ENCODE measurements around the gene ELOVL6.

Gene ELOVL6

GRCh38 chr4:110201502-110201901, 3.1 kb upstream of the ELOVL6 start:
- no peak for TF ChIP-seq CTCF (conservative IDR thresholded peaks at IDR 0.05; ENCODE audit: low read depth, low read length)
- H2AFZ ChIP-seq (ENCODE audit: low read depth) = no peak overlapping the region

DNA sequence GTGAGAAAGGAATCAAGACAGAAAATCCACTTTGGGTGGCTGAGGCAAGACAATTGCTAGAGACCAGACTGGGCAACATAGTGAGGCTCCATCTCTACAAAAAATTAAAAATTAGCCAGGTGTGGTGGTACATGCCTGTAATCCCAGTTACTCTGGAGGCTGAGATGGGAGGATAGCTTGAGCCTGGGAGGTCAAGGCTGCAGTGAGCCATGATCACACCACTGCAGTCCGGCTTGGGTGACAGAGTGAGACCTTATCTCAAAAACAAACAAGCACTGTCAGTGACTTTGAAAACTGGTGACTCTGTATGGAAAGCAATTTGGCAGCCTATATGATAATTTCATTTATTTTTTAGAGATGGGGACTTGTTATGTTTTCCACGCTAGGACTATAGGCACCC, 2.3 kb upstream of the ELOVL6 start:
- Histone ChIP-seq H3K27me3 (ENCODE audit: insufficient read depth, low read depth) (no peaks in the 10 kb centered on the region), H3K9ac (no peak overlapping the region), H2AFZ (ENCODE audit: low read depth) (no peak overlapping the region), H3K79me2 (ENCODE audit: insufficient read depth, low read depth) (no peaks in the 10 kb centered on the region), H3K36me3 (ENCODE audit: insufficient read depth) (no peaks in the 10 kb centered on the region), H3K27ac (no peak overlapping the region), H3K4me3 (IDR thresholded peaks at IDR 0.05; ENCODE audit: insufficient read depth, low read depth, low read length) (no peak overlapping the region), H3K4me2 (no peak overlapping the region), H4K20me1 (ENCODE audit: insufficient read depth) (no peaks in the 10 kb centered on the region), H3K4me1 (ENCODE audit: low read depth, poor library complexity, severe bottlenecking) (peaks cover 11% of the 10 kb centered on the region)
- TF ChIP-seq CTCF (conservative IDR thresholded peaks at IDR 0.05; ENCODE audit: low read depth, low read length) = no peak

More at GRCh38 chr4:110201502-110201901, 3.1 kb upstream of the ELOVL6 start:
- Histone ChIP-seq H3K9ac (no peak overlapping the region), H4K20me1 (ENCODE audit: insufficient read depth) (no peaks in the 10 kb centered on the region), H3K27me3 (ENCODE audit: insufficient read depth, low read depth) (no peaks in the 10 kb centered on the region), H3K4me2 (no peak overlapping the region), H3K4me3 (IDR thresholded peaks at IDR 0.05; ENCODE audit: insufficient read depth, low read depth, low read length) (no peak overlapping the region), H3K79me2 (ENCODE audit: insufficient read depth, low read depth) (no peaks in the 10 kb centered on the region), H3K36me3 (ENCODE audit: insufficient read depth) (no peaks in the 10 kb centered on the region), H3K4me1 (ENCODE audit: low read depth, poor library complexity, severe bottlenecking) (peaks cover 8% of the 10 kb centered on the region), H3K27ac (no peak overlapping the region)

GRCh38 chr4:110198049-110198434, 373 bp downstream of the ELOVL6 start:
- Histone ChIP-seq H3K4me2 (peak overlapping the region; percentile 96), H3K27ac (peak overlapping the region; percentile 86), H3K9ac (peak overlapping the region; percentile 86), H4K20me1 (ENCODE audit: insufficient read depth) (no peaks in the 10 kb centered on the region), H2AFZ (ENCODE audit: low read depth) (peak overlapping the region; percentile 90), H3K79me2 (ENCODE audit: insufficient read depth, low read depth) (peaks cover 9% of the 10 kb centered on the region; the same call in 1 of the 2 replicates), H3K27me3 (ENCODE audit: insufficient read depth, low read depth) (no peaks in the 10 kb centered on the region), H3K4me3 (IDR thresholded peaks at IDR 0.05; ENCODE audit: insufficient read depth, low read depth, low read length) (peak overlapping the region; percentile 27), H3K4me1 (ENCODE audit: low read depth, poor library complexity, severe bottlenecking) (peaks cover 29% of the 10 kb centered on the region), H3K36me3 (ENCODE audit: insufficient read depth) (no peaks in the 10 kb centered on the region)
- TF ChIP-seq CTCF (conservative IDR thresholded peaks at IDR 0.05; ENCODE audit: low read depth, low read length) = no peak

GRCh38 chr4:110197529-110198042, 829 bp downstream of the ELOVL6 start:
- peak overlapping the region; percentile 90 for H2AFZ ChIP-seq (ENCODE audit: low read depth)

More at GRCh38 chr4:110197529-110198042, 829 bp downstream of the ELOVL6 start:
- H3K4me3 ChIP-seq (IDR thresholded peaks at IDR 0.05; ENCODE audit: insufficient read depth, low read depth, low read length) = peak overlapping the region; percentile 31
- peaks cover 9% of the 10 kb centered on the region; the same call in 1 of the 2 replicates for H3K79me2 ChIP-seq (ENCODE audit: insufficient read depth, low read depth)
- peaks cover 34% of the 10 kb centered on the region for H3K4me1 ChIP-seq (ENCODE audit: low read depth, poor library complexity, severe bottlenecking)
- H3K27ac ChIP-seq = peak overlapping the region; percentile 86
- peak overlapping the region; percentile 96 for H3K4me2 ChIP-seq
- peak overlapping the region; percentile 86 for H3K9ac ChIP-seq
- no peaks in the 10 kb centered on the region for H4K20me1 ChIP-seq (ENCODE audit: insufficient read depth)
- H3K27me3 ChIP-seq (ENCODE audit: insufficient read depth, low read depth) = no peaks in the 10 kb centered on the region
- H3K36me3 ChIP-seq (ENCODE audit: insufficient read depth) = no peaks in the 10 kb centered on the region
- TF ChIP-seq CTCF (conservative IDR thresholded peaks at IDR 0.05; ENCODE audit: low read depth, low read length) = no peak

Measured in KMS-11 (cell line).